Activated CD8-positive, alpha-beta memory T cell treated with anti-CD3 and anti-CD28 coated beads for 4 hours (primary cell): Measurements from ENCODE around the gene SLC30A10.
"Not testable (repeated sequence)": the region's sequence is repeated elsewhere in the genome, so short reads cannot be mapped to it uniquely, and the experiment has no call there.

Source experiments
- DNase-seq, 2 donors: peaks; one replicate each; pipeline ENCODE4 v3.0.0-alpha.2; 2020; ENCODE audit warnings: low read depth in 2 of 2

SLC30A10 gene

DNA sequence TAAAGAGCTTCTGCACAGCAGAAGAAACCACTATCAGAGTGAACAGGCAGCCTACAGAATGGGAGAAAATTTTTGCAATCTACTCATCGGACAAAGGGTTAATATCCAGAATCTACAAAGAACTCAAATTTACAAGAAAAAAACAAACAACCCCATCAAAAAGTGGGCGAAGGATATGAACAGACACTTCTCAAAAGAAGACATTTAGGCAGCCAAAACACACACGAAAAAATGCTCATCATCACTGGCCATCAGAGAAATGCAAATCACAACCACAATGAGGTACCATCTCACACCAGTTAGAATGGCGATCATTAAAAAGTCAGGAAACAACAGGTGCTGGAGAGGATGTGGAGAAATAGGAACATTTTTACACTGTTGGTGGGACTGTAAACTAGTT is 36.5 kb downstream of the SLC30A10 start:
- DNase-seq: not testable (repeated sequence)

DNA sequence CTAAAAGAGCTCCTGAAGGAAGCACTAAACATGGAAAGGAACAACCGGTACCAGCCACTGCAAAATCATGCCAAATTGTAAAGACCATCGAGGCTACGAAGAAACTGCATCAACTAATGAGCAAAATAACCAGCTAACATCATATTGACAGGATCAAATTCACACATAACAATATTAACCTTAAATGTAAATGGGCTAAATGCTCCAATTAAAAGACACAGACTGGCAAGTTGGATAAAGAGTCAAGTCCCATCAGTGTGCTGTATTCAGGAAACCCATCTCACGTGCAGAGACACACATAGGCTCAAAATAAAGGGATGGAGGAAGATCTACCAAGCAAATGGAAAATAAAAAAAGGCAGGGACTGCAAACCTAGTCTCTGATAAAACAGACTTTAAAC is 39.7 kb downstream of the SLC30A10 start:
- not testable (repeated sequence) for DNase-seq

DNA sequence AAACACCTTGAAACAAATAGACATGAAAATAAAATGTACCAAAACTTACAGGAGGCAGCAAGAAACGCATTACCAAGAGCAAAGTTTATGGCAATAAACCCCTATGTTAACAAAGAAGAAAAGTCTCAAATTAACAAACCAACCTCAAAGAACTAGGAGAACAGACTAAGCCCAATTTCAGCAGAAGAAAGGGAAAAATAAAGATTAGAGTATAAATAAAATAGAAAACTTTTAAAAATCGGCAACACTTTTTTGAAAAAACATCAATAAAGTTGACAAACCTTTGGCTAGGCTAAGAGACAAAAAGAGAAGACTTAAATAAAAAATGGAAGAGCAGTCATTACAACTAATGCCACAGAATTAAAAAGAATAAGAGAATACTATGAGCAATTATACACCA is 42.7 kb downstream of the SLC30A10 start:
- no peak for DNase-seq

DNA sequence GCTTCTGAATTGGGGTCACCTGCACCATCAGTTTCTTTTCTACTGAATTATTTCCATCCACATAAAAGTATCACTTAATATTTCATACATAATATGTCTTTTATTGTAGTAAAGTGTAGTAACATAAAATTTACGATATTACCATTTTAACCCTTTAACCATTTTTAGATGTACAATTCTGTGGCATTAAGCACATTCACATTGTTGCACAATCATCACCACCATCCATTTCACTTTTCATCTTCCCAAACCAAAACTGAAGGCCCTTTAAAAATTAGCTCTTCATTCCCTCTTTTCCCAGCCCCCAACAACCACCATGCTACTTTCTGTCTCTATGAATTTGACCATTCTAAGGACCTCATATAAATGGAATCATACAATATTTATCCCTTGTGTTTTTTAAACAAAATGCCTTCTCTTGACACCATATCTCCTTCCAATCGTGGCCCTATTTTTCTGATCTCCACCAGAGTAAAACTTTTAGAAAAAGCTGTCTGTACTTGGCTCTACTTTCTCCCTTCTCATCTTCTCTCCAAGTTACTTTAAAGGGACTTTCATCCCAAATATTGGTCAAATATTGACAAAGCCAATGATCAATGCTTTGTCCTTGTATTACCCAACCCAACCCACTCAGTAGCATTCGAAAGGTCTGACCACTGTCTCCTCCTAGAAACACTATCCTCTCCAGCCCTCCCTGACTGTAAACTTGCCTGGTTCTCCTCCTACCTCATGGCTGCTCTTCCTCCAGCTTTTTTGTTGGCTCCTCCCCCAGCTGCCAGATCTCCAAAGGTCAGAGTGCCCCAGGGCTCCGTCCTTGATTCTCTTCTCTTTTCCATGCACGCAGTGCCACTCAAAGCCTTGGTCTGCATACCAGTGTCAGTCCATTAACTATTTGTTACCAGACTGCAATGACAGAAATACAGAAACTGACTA is 44.7 kb downstream of the SLC30A10 start:
- no peak for DNase-seq

DNA sequence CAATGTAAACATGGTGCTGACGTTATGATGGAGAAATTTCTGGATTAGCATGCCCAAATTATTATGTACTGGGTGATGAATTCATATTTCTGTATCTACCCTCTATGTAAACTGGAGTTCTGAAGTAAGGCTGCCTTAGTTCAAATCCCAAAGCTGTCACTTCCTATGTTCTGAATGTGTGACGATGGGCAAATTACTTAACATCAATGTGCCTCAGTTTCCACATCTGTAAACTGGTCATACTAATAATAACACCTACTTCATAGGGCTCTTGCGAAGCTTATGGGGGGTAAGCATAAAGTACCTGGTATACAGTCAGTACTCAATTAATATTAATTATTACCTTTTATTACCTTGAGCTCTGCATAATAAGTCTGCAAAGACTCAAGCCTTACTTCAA is 45.6 kb downstream of the SLC30A10 start:
- DNase-seq: no peak

DNA sequence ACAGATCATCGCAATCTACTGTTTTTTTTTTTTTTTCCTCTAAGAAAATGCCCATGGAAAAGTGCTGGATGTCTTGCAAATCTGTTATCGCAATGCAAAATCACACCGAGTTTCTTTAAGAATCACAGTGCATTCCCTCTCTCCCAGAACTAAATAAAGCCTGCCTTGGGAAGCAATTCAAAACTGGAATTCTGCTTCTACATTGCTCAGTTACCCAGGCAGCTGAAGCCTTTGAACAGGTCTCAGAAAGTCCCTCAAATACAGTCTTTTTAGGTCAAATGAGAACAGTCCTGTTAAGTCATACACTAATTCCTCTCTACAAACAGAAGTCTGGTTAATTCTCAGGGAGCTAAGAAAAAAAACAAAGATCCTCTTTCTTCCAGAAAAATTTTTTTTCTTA is 46.3 kb downstream of the SLC30A10 start:
- DNase-seq: no peak

DNA sequence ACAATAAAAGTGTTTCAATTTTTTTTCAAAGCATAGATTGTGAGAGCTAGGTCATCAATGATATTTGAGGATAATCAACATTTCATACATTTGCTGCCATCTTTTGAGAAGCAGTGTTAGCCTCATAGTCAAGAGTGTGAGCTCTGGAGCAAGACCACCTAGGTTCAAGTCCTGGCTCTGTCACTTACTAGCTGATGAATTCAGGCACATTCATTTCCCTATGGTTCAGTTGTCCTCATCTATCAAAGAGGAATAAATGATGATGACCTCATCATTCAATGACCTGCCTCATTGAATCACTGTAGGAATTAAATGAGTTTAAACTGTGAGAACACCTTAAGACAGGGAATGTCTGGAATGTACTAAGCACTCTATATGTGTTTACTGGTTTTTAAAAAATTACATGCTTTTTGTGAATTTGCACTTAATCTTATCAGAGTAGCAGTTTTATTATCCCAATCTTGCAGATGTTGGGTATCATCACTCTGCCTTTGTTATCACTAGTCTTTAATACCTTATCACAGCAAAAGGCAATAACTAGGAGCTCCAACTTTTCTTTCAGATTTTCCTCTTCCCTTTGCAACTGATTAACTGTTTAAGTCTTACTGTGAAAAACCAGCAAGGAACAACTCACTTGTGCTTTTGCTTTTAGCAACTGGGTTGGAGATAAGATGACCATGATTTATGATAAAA is 47.4 kb downstream of the SLC30A10 start:
- no peak for DNase-seq

DNA sequence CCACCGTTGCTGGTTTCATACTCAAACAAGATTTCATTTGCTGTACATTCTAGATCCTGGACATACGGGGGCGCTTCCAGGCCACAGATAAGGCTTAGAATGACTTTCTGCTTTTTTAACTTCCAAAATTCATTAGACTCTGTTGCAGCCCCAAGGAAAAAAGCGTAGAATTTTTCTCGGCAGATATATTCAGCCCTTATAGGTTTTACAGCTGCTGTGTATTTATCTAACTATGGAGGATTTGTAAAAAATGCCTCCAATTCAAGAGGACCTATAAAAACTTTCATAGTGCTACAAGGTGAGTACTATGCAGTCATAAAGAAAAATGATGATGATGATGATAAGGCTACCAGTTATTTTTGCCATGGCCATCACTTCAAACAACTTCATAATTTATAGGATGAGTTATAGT is 51.6 kb downstream of the SLC30A10 start:
- DNase-seq: no peak

DNA sequence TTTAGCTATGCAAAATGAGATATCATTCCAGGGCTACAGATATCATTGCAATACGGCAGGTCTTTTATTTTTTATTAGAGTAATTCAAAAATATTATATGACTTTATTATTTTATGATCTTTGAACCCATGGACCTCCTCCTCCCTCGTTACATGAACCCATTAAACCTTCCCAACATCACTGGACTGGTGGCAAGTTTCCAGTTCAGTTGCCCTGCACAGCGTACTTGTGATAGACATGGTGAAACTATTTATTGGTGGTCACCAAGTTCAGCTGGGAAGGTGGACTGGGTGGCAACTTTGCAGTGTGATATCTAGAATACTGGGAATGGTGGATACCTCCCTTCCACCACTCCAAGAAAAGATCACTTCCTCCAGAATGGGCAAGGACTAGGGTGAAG is 52.5 kb downstream of the SLC30A10 start:
- DNase-seq: no peak

DNA sequence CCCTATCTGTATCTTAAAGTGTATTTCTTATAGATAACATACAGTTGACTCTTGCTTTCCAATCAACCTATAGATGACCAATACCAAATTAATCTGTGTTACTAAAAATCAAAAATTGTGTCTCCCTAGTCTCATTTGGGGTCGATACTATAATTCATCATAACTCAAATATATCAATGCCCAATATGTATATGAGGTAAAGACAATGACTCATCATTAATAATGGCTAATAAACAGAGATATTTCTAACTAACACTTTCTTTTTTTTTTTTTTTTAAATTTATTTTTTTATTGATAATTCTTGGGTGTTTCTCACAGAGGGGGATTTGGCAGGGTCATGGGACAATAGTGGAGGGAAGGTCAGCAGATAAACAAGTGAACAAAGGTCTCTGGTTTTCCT is 55.8 kb downstream of the SLC30A10 start:
- DNase-seq: not testable (repeated sequence)

DNA sequence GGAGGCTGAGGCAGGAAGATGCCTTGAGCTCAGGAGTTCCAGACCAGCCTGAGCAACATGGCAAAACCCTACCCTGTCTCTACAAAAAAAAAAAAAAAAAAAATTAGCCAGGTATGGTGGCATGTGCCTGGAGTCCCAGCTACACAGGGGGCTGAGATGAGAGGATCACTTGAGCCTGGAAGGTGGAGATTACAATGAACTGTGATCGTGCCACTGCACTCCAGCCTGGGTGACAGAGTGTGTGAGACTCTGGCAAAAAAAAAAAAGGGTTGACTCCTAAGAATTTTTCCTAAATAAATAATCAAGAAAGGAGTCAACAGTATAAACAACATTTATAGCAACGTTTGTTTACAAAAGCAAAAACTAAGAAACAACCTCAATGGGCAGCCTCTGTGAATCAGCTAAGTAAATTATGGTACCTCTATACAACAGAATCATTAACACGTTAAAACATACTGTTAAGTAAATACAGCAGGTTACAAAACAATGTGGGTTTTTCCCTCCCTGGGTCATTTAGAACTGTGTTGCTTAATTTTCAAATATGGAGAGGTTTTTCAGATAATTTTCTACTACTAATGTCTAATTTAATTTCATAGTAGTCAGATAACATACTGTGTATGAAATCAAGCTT is 56.8 kb downstream of the SLC30A10 start:
- no peak for DNase-seq

DNA sequence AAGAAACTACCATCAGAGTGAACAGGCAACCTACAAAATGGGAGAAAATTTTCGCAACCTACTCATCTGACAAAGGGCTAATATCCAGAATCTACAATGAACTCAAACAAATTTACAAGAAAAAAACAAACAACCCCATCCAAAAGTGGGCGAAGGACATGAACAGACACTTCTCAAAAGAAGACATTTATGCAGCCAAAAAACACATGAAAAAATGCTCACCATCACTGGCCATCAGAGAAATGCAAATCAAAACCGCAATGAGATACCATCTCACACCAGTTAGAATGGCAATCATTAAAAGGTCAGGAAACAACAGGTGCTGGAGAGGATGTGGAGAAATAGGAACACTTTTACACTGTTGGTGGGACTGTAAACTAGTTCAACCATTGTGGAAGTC is 59.7 kb downstream of the SLC30A10 start:
- not testable (repeated sequence) for DNase-seq
